ENCODE data around the gene PLEKHA7.

DNA sequence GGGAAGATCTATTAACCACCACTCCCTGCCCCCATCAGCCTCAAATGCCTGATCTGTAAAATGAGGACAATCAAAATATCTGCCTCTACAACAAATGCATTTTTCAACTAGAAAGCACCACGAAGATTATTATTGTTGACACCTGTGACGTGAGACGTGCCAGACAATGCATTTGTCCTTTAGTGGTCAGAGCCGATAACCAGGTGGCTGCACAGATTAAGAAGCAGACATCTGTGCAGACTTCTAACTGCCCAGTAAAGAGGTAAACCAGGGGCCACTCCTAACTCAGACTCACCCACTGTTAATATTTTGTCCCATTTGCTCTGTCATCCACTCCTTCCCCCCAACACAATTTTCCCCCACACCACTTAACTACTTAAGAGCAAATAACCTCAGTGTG is 11.7 kb downstream of the PLEKHA7 start:
- TF ChIP-seq, protein P1, sequence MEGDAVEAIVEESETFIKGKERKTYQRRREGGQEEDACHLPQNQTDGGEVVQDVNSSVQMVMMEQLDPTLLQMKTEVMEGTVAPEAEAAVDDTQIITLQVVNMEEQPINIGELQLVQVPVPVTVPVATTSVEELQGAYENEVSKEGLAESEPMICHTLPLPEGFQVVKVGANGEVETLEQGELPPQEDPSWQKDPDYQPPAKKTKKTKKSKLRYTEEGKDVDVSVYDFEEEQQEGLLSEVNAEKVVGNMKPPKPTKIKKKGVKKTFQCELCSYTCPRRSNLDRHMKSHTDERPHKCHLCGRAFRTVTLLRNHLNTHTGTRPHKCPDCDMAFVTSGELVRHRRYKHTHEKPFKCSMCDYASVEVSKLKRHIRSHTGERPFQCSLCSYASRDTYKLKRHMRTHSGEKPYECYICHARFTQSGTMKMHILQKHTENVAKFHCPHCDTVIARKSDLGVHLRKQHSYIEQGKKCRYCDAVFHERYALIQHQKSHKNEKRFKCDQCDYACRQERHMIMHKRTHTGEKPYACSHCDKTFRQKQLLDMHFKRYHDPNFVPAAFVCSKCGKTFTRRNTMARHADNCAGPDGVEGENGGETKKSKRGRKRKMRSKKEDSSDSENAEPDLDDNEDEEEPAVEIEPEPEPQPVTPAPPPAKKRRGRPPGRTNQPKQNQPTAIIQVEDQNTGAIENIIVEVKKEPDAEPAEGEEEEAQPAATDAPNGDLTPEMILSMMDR (IDR thresholded peaks at IDR 0.05 in 4 of 5, conservative IDR thresholded peaks at IDR 0.05 in 1 of 5) = no peak
- no peak for TF ChIP-seq POLR2A (IDR thresholded peaks at IDR 0.05)
